CD14-positive monocyte (primary cell): ENCODE data around the gene KISS1. TPM values are rescaled to one million over a fixed set of nuclear protein-coding genes. Genes with fewer than 3 reads are reported as not detected.

ENCODE experiments used
- DNase-seq, 3 donors: peaks; one replicate each; pipeline ENCODE4 v3.0.0-alpha.2; 2011 to 2022
- H2AFZ ChIP-seq: 2 replicates; pipeline ENCODE4 v1.6.0; 2012; ENCODE audit warnings: mild to moderate bottlenecking, low read depth, low read length, inconsistent platforms; ENCODE audit not compliant: insufficient read depth, poor library complexity, severe bottlenecking
- H3K27ac ChIP-seq, 2 donors: 1 replicate in 1 of 2; 2 replicates in 1 of 2; pipeline ENCODE4 v1.5.1; 2012 to 2013; ENCODE audit warnings: low read length in 2 of 2, control low read depth in 1 of 2, inconsistent platforms in 1 of 2, low read depth in 1 of 2, mild to moderate bottlenecking in 1 of 2
- H3K27me3 ChIP-seq, 2 donors: one replicate each; pipeline versions ENCODE4 v1.6.0 to v1.6.1; 2011 to 2013; ENCODE audit warnings: low read length in 2 of 2; ENCODE audit not compliant: control insufficient read depth in 2 of 2, insufficient read depth in 2 of 2
- H3K36me3 ChIP-seq, 2 donors: replicated peaks in 1 of 2; 1 replicate in 1 of 2; 2 replicates in 1 of 2; pipeline versions ENCODE4 v1.5.1 to v1.6.1; 2012 to 2013; ENCODE audit warnings: low read length in 2 of 2, control low read depth in 1 of 2, inconsistent platforms in 1 of 2, mild to moderate bottlenecking in 1 of 2; ENCODE audit not compliant: insufficient read depth in 2 of 2, control insufficient read depth in 1 of 2
- H3K4me1 ChIP-seq, 2 donors: 1 replicate in 1 of 2; 2 replicates in 1 of 2; pipeline versions ENCODE4 v1.5.1 to v1.6.1; 2012 to 2013; ENCODE audit warnings: low read length in 2 of 2, control low read depth in 1 of 2, inconsistent platforms in 1 of 2, mild to moderate bottlenecking in 1 of 2, moderate library complexity in 1 of 2; ENCODE audit not compliant: insufficient read depth in 2 of 2, control insufficient read depth in 1 of 2
- H3K4me2 ChIP-seq: replicated peaks from 2 replicates; pipeline ENCODE3; 2012; ENCODE audit warnings: low read length, moderate library complexity, mild to moderate bottlenecking; ENCODE audit not compliant: poor library complexity, severe bottlenecking; ENCODE audit errors: extremely low read depth
- H3K4me3 ChIP-seq, 3 experiments: fragments of 200-600 bp in 1 of 3; sonication (generic) in 1 of 3; replicated peaks in 1 of 3; 1 replicate in 2 of 3; 2 replicates in 1 of 3; pipeline ENCODE4 v1.5.1; 2011 to 2013; ENCODE audit warnings: low read length in 3 of 3, mild to moderate bottlenecking in 3 of 3, control low read depth in 2 of 3, low read depth in 2 of 3, inconsistent platforms in 1 of 3, moderate library complexity in 1 of 3
- H3K79me2 ChIP-seq: 2 replicates; pipeline ENCODE4 v1.6.0; 2012; ENCODE audit warnings: mild to moderate bottlenecking, control low read depth, inconsistent platforms, low read length, moderate library complexity; ENCODE audit not compliant: insufficient read depth
- H3K9ac ChIP-seq: 2 replicates; pipeline ENCODE4 v1.6.0; 2017; ENCODE audit warnings: low read length, mild to moderate bottlenecking; ENCODE audit not compliant: insufficient read depth, poor library complexity, severe bottlenecking
- H3K9me3 ChIP-seq, 2 donors: replicated peaks in 1 of 2; 1 replicate in 1 of 2; 2 replicates in 1 of 2; pipeline versions ENCODE4 v1.5.1 to v1.6.1; 2012 to 2013; ENCODE audit warnings: low read length in 2 of 2, control low read depth in 1 of 2; ENCODE audit not compliant: control insufficient read depth in 1 of 2, insufficient read depth in 1 of 2
- H4K20me1 ChIP-seq: 2 replicates; pipeline ENCODE4 v1.6.0; 2012; ENCODE audit warnings: mild to moderate bottlenecking, low read length, control low read depth, moderate library complexity; ENCODE audit not compliant: insufficient read depth
- H3K27ac Mint-ChIP-seq, 7 donors: one replicate each; pipeline ENCODE4 v1.8.0; 2020; ENCODE audit warnings: mild to moderate bottlenecking in 7 of 7, mixed read lengths in 7 of 7, moderate library complexity in 6 of 7, inconsistent platforms in 2 of 7
- H3K27me3 Mint-ChIP-seq, 3 donors: one replicate each; pipeline ENCODE4 v1.8.0; 2021 to 2022; ENCODE audit warnings: low read depth in 3 of 3, mild to moderate bottlenecking in 3 of 3, mixed read lengths in 3 of 3, moderate library complexity in 3 of 3, inconsistent platforms in 1 of 3
- H3K36me3 Mint-ChIP-seq, 2 donors: one replicate each; pipeline ENCODE4 v1.8.0; 2020; ENCODE audit warnings: mixed read lengths in 2 of 2, inconsistent platforms in 1 of 2, mild to moderate bottlenecking in 1 of 2
- H3K4me1 Mint-ChIP-seq: one replicate; pipeline ENCODE4 v1.8.0; 2020; ENCODE audit warnings: mild to moderate bottlenecking, mixed read lengths
- H3K4me3 Mint-ChIP-seq, 2 donors: one replicate each; pipeline ENCODE4 v1.8.0; 2020; ENCODE audit warnings: mild to moderate bottlenecking in 2 of 2, mixed read lengths in 2 of 2, moderate library complexity in 1 of 2
- H3K9me3 Mint-ChIP-seq, 7 donors: one replicate each; pipeline ENCODE4 v1.8.0; 2020 to 2022; ENCODE audit warnings: mixed read lengths in 7 of 7, mild to moderate bottlenecking in 6 of 7, moderate library complexity in 6 of 7, inconsistent platforms in 2 of 7
- CTCF ChIP-seq: fragments of 200-600 bp; IDR thresholded peaks from one replicate; pipeline ENCODE4 v1.8.0; 2022; ENCODE audit warnings: antibody characterized with exemption, mild to moderate bottlenecking
- WGBS: methylation state at CpG from one replicate; pipeline ENCODE4 v1.1.5; 2013; ENCODE audit warnings: missing lambda C conversion rate; ENCODE audit not compliant: insufficient coverage; 5-methylcytosine and 5-hydroxymethylcytosine counted together
- intact Hi-C, 2 donors: fragments of 100-400 bp; cut with micrococcal nuclease; formaldehyde crosslinking; loops; one replicate each; pipeline versions ENCODE4 v1.15.0 to v1.15.1; 2023
- polyA plus RNA-seq, 3 donors: library from polyadenylated mRNA; depleted of rRNA in 1 of 3; unstranded in 2 of 3; stranded (reverse) in 1 of 3; fragments of 300-500 nt in 2 of 3; fragments of >200 nt in 1 of 3; fragmentation: Illumina TruSeq in 2 of 3; gene quantifications; 1 replicate in 2 of 3; 2 replicates in 1 of 3; pipeline ENCODE4 v1.2.3, GENCODE V29; 2012 to 2021

The KISS1 gene
- polyA plus RNA-seq, 3 donors, result not detected

GRCh38 chr1:204171751-204172178, 24.5 kb downstream of the KISS1 start:
- no CpG with 5 or more reads among the region's 4 CpGs for WGBS
- H3K27me3 Mint-ChIP-seq, result peaks cover 0 to 3% (median 1%) of the 10 kb centered on the region in 3 donors

GRCh38 chr1:204170494-204171155, 25.7 kb downstream of the KISS1 start:
- intact Hi-C loops, result no loop called here
- peaks cover 10 to 33% (median 26%) of the 10 kb centered on the region in 7 donors for H3K9me3 Mint-ChIP-seq

More at GRCh38 chr1:204171751-204172178, 24.5 kb downstream of the KISS1 start:
- no peaks in the 10 kb centered on the region for H3K36me3 Mint-ChIP-seq
- Histone ChIP-seq H3K27me3 (no peaks in the 10 kb centered on the region), H3K27ac (no peak overlapping the region), H3K4me1 (no peaks in the 10 kb centered on the region), H3K36me3 (no peaks in the 10 kb centered on the region), H3K9ac (no peak overlapping the region), H3K4me3 (no peak overlapping the region), H4K20me1 (no peaks in the 10 kb centered on the region), H3K9me3 (peaks cover 18 to 26% of the 10 kb centered on the region in 2 donors), H3K79me2 (no peaks in the 10 kb centered on the region), H3K4me2 (no peak overlapping the region), H2AFZ (no peak overlapping the region)
- H3K27ac Mint-ChIP-seq, result no peak overlapping the region
- intact Hi-C loops, result no loop called here
- DNase-seq, result peak in 1 of 3 donors; percentile 30
- peaks cover 4% of the 10 kb centered on the region for H3K4me1 Mint-ChIP-seq
- H3K4me3 Mint-ChIP-seq, result no peak overlapping the region
- peaks cover 10 to 33% (median 26%) of the 10 kb centered on the region in 7 donors for H3K9me3 Mint-ChIP-seq
- no peak for TF ChIP-seq CTCF

More at GRCh38 chr1:204170494-204171155, 25.7 kb downstream of the KISS1 start:
- Histone ChIP-seq H2AFZ (no peak overlapping the region), H3K4me2 (no peak overlapping the region), H3K4me1 (no peaks in the 10 kb centered on the region), H3K36me3 (no peaks in the 10 kb centered on the region), H4K20me1 (no peaks in the 10 kb centered on the region), H3K9me3 (peaks cover 18 to 26% of the 10 kb centered on the region in 2 donors), H3K27me3 (no peaks in the 10 kb centered on the region), H3K79me2 (no peaks in the 10 kb centered on the region), H3K27ac (no peak overlapping the region), H3K4me3 (no peak overlapping the region), H3K9ac (no peak overlapping the region)
- DNase-seq, result no peak
- WGBS, result 100% methylated on average over 2 of the region's 3 CpGs
- H3K27ac Mint-ChIP-seq, result no peak overlapping the region
- peaks cover 4% of the 10 kb centered on the region for H3K4me1 Mint-ChIP-seq
- H3K4me3 Mint-ChIP-seq, result no peak overlapping the region
- no peaks in the 10 kb centered on the region for H3K36me3 Mint-ChIP-seq
- TF ChIP-seq CTCF, result no peak
- peaks cover 1 to 6% (median 3%) of the 10 kb centered on the region in 3 donors for H3K27me3 Mint-ChIP-seq
